GM12892 (cell line): Measurements from ENCODE around the gene TBC1D19.

Source experiments
- POLR2A ChIP-seq: IDR thresholded peaks from 2 replicates; pipeline ENCODE4 v1.6.1; 2011; ENCODE audit warnings: low read depth, low read length, control low read depth
- POLR2AphosphoS5 ChIP-seq: IDR thresholded peaks from 2 replicates; pipeline ENCODE4 v1.6.1; 2011; ENCODE audit warnings: low read depth, low read length, control low read depth

DNA sequence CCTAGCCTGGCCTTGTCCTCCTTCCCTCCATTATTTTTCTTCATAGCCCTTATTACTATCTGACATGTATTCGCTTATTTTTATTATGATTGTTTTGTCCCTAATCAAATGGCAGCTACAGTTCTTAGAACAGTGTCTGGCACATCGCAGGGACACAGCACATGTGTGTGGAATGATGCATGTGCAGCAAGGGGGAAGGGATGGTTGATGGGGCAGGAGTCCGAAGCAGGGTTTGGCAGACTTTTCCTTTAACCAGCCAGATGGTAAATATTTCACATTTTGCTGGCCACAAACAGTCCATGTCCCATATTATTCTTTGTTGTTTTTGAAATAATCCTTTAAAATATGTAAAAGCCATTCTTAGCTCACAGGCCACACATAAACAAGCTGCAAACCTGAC lies 148.5 kb downstream of the TBC1D19 start:
- no peak for TF ChIP-seq POLR2A
- TF ChIP-seq POLR2AphosphoS5, result no peak
